WTC11 (cell line): Measurements from ENCODE around the gene MALL.

ENCODE experiments used
- CTCF ChIP-seq: fragments of 200-600 bp; IDR thresholded peaks from 2 replicates; pipeline ENCODE4 v1.8.0; 2022; ENCODE audit warnings: antibody characterized with exemption
- E2F1 ChIP-seq: sonication (generic); formaldehyde crosslinking; IDR thresholded peaks from 2 replicates; pipeline ENCODE4 v1.8.0; 2022; ENCODE audit warnings: mild to moderate bottlenecking, missing genetic modification reagents
- E2F5 ChIP-seq: sonication (generic); formaldehyde crosslinking; IDR thresholded peaks from 2 replicates; pipeline ENCODE4 v1.8.1; 2022; ENCODE audit warnings: mild to moderate bottlenecking, moderate library complexity, missing genetic modification reagents
- FOXK1 ChIP-seq: sonication (generic); formaldehyde crosslinking; IDR thresholded peaks from 2 replicates; pipeline ENCODE4 v1.8.0; 2022; ENCODE audit warnings: mild to moderate bottlenecking, moderate library complexity, missing genetic modification reagents
- IRF2 ChIP-seq: sonication (generic); formaldehyde crosslinking; IDR thresholded peaks from 2 replicates; pipeline ENCODE4 v1.8.0; 2022; ENCODE audit warnings: low read depth, missing genetic modification reagents, borderline replicate concordance
- MYBL2 ChIP-seq: sonication (generic); formaldehyde crosslinking; IDR thresholded peaks from 2 replicates; pipeline ENCODE4 v1.8.1; 2023; ENCODE audit warnings: mild to moderate bottlenecking, moderate library complexity, missing genetic modification reagents
- NFYB ChIP-seq: sonication (generic); formaldehyde crosslinking; conservative IDR thresholded peaks from 2 replicates; pipeline ENCODE4 v1.8.0; 2022; ENCODE audit warnings: low read depth, missing genetic modification reagents
- NR1H2 ChIP-seq: sonication (generic); formaldehyde crosslinking; IDR thresholded peaks from 2 replicates; pipeline ENCODE4 v1.9.0; 2021; ENCODE audit warnings: mild to moderate bottlenecking, moderate library complexity, missing genetic modification reagents
- TCF7 ChIP-seq: sonication (generic); formaldehyde crosslinking; IDR thresholded peaks from 2 replicates; pipeline ENCODE4 v1.8.0; 2022; ENCODE audit warnings: mild to moderate bottlenecking, low read depth, missing genetic modification reagents, moderate library complexity
- ZBTB21 ChIP-seq: sonication (generic); formaldehyde crosslinking; IDR thresholded peaks from 2 replicates; pipeline ENCODE4 v1.8.1; 2023; ENCODE audit warnings: mild to moderate bottlenecking, missing genetic modification reagents, borderline replicate concordance

GRCh38 chr2:110124939-110125691 is 9.5 kb upstream of the MALL start:
- TF ChIP-seq CTCF (no peak), NFYB (CRISPR knock-in tag) (no peak), E2F5 (no peak), E2F1 (CRISPR knock-in tag) (no peak), ZBTB21 (no peak), FOXK1 (CRISPR knock-in tag) (no peak), NR1H2 (CRISPR knock-in tag) (no peak), IRF2 (CRISPR knock-in tag) (no peak), TCF7 (CRISPR knock-in tag) (no peak), MYBL2 (CRISPR knock-in tag) (no peak)
